Caco-2 (cell line): ENCODE measurements around the gene TBCK. TPM values are rescaled to one million over a fixed set of nuclear protein-coding genes. Genes with fewer than 3 reads are reported as not detected.

Source experiments
- BruUV-seq: library from RNA; stranded (reverse); fragments of 400-500 nt; replicated peaks from 2 replicates; lab custom pipeline; 2021; lab: Mats Ljungman, UMichigan
- CTCF ChIA-PET: fragments of 300-600 bp; sonication (Branson Sonifier 250); formaldehyde crosslinking; loops from one replicate; lab custom pipeline; 2022; ENCODE audit warnings: antibody characterized with exemption; lab: Charles Lee
- POLR2A ChIA-PET: fragments of 300-600 bp; sonication (Branson Sonifier 250); formaldehyde crosslinking; loops from one replicate; lab custom pipeline; 2022; ENCODE audit warnings: antibody characterized with exemption; lab: Charles Lee
- DNase-seq, 2 experiments: peaks; one replicate each; pipeline versions ENCODE4 v3.0.0 to v3.0.0-alpha.2; 2020 to 2022
- H3K27me3 ChIP-seq: replicated peaks from 2 replicates; pipeline ENCODE4 v1.6.0; 2011; ENCODE audit warnings: low read length; ENCODE audit not compliant: control insufficient read depth, insufficient read depth
- H3K36me3 ChIP-seq: 2 replicates; pipeline ENCODE4 v1.5.1; 2011; ENCODE audit warnings: low read length; ENCODE audit not compliant: control insufficient read depth, insufficient read depth
- H3K4me1 ChIP-seq: fragments of 250-450 bp; sonication (Bioruptor Pico); 2 replicates; pipeline ENCODE4 v1.5.1; 2020; ENCODE audit warnings: mild to moderate bottlenecking
- H3K4me3 ChIP-seq: 2 replicates; pipeline ENCODE4 v1.5.1; 2011; ENCODE audit warnings: low read depth, mild to moderate bottlenecking, control low read depth, low read length
- H3K9me3 ChIP-seq: fragments of 250-450 bp; sonication (Bioruptor Pico); 2 replicates; pipeline ENCODE4 v1.5.1; 2020; ENCODE audit warnings: mild to moderate bottlenecking, moderate library complexity
- H3K27ac Mint-ChIP-seq: one replicate; pipeline ENCODE4 v1.8.0; 2022; ENCODE audit warnings: mixed read lengths; ENCODE audit not compliant: unreplicated experiment
- H3K27me3 Mint-ChIP-seq: one replicate; pipeline ENCODE4 v1.8.0; 2022; ENCODE audit warnings: mixed read lengths; ENCODE audit not compliant: insufficient read depth, unreplicated experiment
- H3K36me3 Mint-ChIP-seq: one replicate; pipeline ENCODE4 v1.8.0; 2022; ENCODE audit warnings: mild to moderate bottlenecking, mixed read lengths; ENCODE audit not compliant: insufficient read depth, unreplicated experiment
- H3K4me1 Mint-ChIP-seq: one replicate; pipeline ENCODE4 v1.8.0; 2022; ENCODE audit warnings: low read depth, mixed read lengths; ENCODE audit not compliant: unreplicated experiment
- H3K4me3 Mint-ChIP-seq: one replicate; pipeline ENCODE4 v1.8.0; 2022; ENCODE audit warnings: mild to moderate bottlenecking, moderate library complexity, mixed read lengths; ENCODE audit not compliant: unreplicated experiment
- H3K9me3 Mint-ChIP-seq: one replicate; pipeline ENCODE4 v1.8.0; 2022; ENCODE audit warnings: mixed read lengths; ENCODE audit not compliant: unreplicated experiment
- CTCF ChIP-seq, 2 experiments: fragments of 200-600 bp in 1 of 2; IDR thresholded peaks; 1 replicate in 1 of 2; 2 replicates in 1 of 2; pipeline versions ENCODE4 v1.5.1 to v1.8.0; 2011 to 2022; ENCODE audit warnings: antibody characterized with exemption in 1 of 2, control low read depth in 1 of 2, inconsistent platforms in 1 of 2, low read depth in 1 of 2, low read length in 1 of 2, mild to moderate bottlenecking in 1 of 2, moderate library complexity in 1 of 2; ENCODE audit not compliant: insufficient read depth in 1 of 2, severe bottlenecking in 1 of 2, unreplicated experiment in 1 of 2
- intact Hi-C: fragments of 100-400 bp; cut with micrococcal nuclease; formaldehyde crosslinking; loops from one replicate; pipeline ENCODE4 v1.10.0; 2022; ENCODE audit not compliant: unreplicated experiment
- total RNA-seq: library from RNA; stranded (reverse); gene quantifications from 2 replicates; pipeline ENCODE4 v1.2.3, GENCODE V29; 2022

Gene TBCK
- total RNA-seq, 1 experiment from 2014 or later = 51.1 TPM

- Histone ChIP-seq H3K4me3 (no peak overlapping the region), H3K4me1 (peaks cover 10% of the 10 kb centered on the region; the same call in 1 of the 2 replicates), H3K9me3 (peaks cover 6% of the 10 kb centered on the region; the same call in 1 of the 2 replicates), H3K36me3 (peaks cover 6% of the 10 kb centered on the region), H3K27me3 (no peaks in the 10 kb centered on the region)
- H3K27me3 Mint-ChIP-seq = no peaks in the 10 kb centered on the region
- CTCF ChIA-PET = no interaction called here
- intact Hi-C loops = no loop called here
- TF ChIP-seq CTCF (IDR thresholded peaks at IDR 0.05; ENCODE audit: insufficient read depth in 1 of 2, low read depth in 1 of 2, low read length in 1 of 2, severe bottlenecking in 1 of 2, unreplicated experiment in 1 of 2) = no peak
- no peak for DNase-seq
- H3K4me1 Mint-ChIP-seq = peaks cover 6% of the 10 kb centered on the region
- POLR2A ChIA-PET = no interaction called here
- H3K27ac Mint-ChIP-seq = no peak overlapping the region
- peaks cover 93% of the 10 kb centered on the region for H3K36me3 Mint-ChIP-seq
- peaks cover 27% of the 10 kb centered on the region for H3K9me3 Mint-ChIP-seq
- no peak overlapping the region for H3K4me3 Mint-ChIP-seq
- no TSS peak for BruUV-seq
Observed at GRCh38 chr4:106336618-106337017, 20.6 kb upstream of the TBCK start.

DNA sequence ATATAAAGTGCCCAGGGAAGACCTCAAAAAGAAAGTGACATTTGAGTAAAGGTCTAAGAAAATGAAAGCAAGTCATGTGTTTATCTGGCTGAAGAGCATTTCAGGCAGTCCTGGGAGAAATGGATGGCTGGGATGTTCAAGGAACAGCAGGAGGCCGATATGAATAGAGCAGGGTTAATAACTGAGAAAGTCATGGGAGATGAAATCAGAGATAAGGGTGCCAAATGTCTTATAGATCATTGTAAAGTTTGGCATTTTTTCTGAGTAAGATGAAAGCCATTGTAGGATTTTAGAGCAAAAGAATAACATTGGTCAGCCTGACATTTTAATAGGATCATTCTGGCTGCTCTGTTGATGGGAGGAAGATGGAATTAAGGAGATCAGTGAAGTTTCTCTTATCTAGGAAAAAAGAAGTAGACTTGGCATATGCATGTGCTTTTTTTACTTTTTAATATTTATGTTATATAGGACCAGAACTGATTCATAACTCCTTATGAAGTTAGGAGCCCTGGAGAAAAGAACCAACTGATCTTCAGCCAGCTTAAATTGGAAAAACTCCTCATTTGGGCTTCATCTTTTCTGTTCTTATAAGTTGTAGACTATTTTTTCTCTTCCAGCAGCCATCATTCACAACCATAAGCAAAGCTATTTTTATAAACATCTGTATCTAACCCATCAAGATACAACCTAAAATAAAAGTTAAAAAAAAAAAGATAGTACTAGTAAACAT, 18.9 kb upstream of the TBCK start:
- Mint-ChIP-seq H3K9me3 (peaks cover 13% of the 10 kb centered on the region), H3K36me3 (peaks cover 92% of the 10 kb centered on the region), H3K27ac (no peak overlapping the region), H3K4me1 (no peaks in the 10 kb centered on the region), H3K27me3 (no peaks in the 10 kb centered on the region), H3K4me3 (no peak overlapping the region)
- ChIA-PET POLR2A (interaction anchor here (0.7 kb wide), 1 partner anchor 487 kb away, joined by 3 read pairs; no protein-coding TSS in a partner anchor), CTCF (no interaction called here)
- no peak for TF ChIP-seq CTCF (IDR thresholded peaks at IDR 0.05; ENCODE audit: insufficient read depth in 1 of 2, low read depth in 1 of 2, low read length in 1 of 2, severe bottlenecking in 1 of 2, unreplicated experiment in 1 of 2)
- Histone ChIP-seq H3K27me3 (no peaks in the 10 kb centered on the region), H3K4me1 (no peaks in the 10 kb centered on the region; the same call in 1 of the 2 replicates), H3K9me3 (peaks cover 6% of the 10 kb centered on the region; the same call in 1 of the 2 replicates), H3K4me3 (no peak overlapping the region), H3K36me3 (peaks cover 8% of the 10 kb centered on the region)
- no TSS peak for BruUV-seq
- intact Hi-C loops = no loop called here
- DNase-seq = no peak

DNA sequence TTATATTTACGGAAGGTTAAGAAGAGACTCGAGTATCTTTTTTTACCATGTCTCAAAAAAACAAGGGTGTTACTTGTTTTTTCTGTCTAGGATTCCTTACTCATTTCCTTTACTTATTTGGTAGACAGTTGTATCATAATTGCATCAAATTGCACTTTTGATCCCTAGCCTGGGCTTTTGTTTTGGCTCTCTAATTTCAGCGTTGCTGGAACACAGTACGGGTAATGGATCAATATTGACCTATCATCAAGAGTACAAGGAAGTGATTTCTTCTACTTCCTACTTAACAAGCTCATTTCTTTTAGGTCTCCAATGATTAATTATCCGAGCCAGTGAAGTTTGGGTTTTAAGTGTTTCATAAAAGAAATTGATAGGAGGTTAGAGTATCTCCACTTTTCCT, 17.2 kb upstream of the TBCK start:
- H3K36me3 Mint-ChIP-seq = peaks cover 93% of the 10 kb centered on the region
- H3K27me3 Mint-ChIP-seq = no peaks in the 10 kb centered on the region
- H3K27ac Mint-ChIP-seq = no peak overlapping the region
- DNase-seq = no peak
- H3K9me3 Mint-ChIP-seq = peaks cover 13% of the 10 kb centered on the region
- no peak overlapping the region for H3K4me3 Mint-ChIP-seq
- TF ChIP-seq CTCF (IDR thresholded peaks at IDR 0.05; ENCODE audit: insufficient read depth in 1 of 2, low read depth in 1 of 2, low read length in 1 of 2, severe bottlenecking in 1 of 2, unreplicated experiment in 1 of 2) = no peak
- Histone ChIP-seq H3K9me3 (peaks cover 6% of the 10 kb centered on the region; the same call in 1 of the 2 replicates), H3K4me3 (no peak overlapping the region), H3K4me1 (no peaks in the 10 kb centered on the region; the same call in 1 of the 2 replicates), H3K27me3 (no peaks in the 10 kb centered on the region), H3K36me3 (peaks cover 7% of the 10 kb centered on the region; the same call in 1 of the 2 replicates)
- H3K4me1 Mint-ChIP-seq = no peaks in the 10 kb centered on the region
- POLR2A ChIA-PET = no interaction called here
- CTCF ChIA-PET = no interaction called here
- intact Hi-C loops = no loop called here
- no TSS peak for BruUV-seq
